GM18867 (cell line): ENCODE data around the gene PIF1.

Experiments
- ATAC-seq: cut with Tn5 transposase; IDR thresholded peaks from one replicate; pipeline ENCODE4 v1.9.1; 2021; ENCODE audit warnings: mild to moderate bottlenecking, moderate library complexity; ENCODE audit not compliant: unreplicated experiment

The PIF1 gene

GRCh38 chr15:64775551-64776401 is 49.7 kb downstream of the PIF1 start, which contains the start of gene RBPMS2:
Gene RBPMS2, minus strand, starts transcription at chr15:64775589. Its CDS starts 270 bp downstream, at chr15:64775319.
- ATAC-seq = no peak

- no peak for ATAC-seq
Measured at GRCh38 chr15:64774629-64775493, 50.6 kb downstream of the PIF1 start.

GRCh38 chr15:64774037-64774628 is 51.3 kb downstream of the PIF1 start:
- ATAC-seq = no peak

GRCh38 chr15:64773606-64774005 is 51.8 kb downstream of the PIF1 start:
- ATAC-seq = no peak

DNA sequence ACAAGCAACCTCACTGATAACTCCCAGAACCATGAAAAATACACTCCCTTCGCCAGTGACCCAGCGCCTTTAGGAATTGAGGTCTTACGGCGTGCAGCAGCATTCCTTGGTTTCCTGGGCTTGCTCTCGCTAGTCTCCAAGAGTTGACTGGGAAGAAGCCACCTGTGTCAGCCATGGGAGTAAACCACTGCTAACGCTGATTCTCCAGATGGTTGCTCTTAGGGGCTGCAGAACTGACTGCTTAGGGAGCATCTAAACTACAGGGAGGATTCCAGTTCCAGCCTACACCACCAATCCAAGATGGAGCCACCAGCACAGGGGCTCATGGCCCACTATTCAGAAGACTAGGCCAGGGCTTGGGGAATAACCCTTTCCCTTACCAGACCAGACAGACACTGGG is 52.5 kb downstream of the PIF1 start:
- ATAC-seq = no peak

- no peak for ATAC-seq
Measured at GRCh38 chr15:64772488-64772887, 53.0 kb downstream of the PIF1 start.

DNA sequence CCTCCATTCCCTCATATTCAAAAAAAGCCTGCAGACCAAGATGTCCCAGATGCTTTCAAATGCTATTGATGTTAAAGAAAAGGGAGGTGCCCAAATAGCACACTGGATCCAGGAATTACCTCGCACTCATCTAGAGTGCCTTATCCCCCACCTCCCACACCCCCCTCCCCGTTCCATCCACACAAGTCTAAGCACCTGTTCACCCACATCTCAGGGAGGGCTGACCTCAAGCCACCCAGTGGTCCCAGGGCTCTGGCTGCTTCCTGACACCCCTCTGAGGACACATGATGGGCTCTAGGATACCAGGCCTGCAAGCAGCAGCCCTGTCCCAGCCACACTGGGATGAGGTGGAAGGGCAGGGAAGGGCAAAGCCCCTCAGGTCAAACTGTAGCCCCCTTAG is 54.8 kb downstream of the PIF1 start:
- no peak for ATAC-seq

- no peak for ATAC-seq
Measured at GRCh38 chr15:64767203-64767602, 58.2 kb downstream of the PIF1 start.

DNA sequence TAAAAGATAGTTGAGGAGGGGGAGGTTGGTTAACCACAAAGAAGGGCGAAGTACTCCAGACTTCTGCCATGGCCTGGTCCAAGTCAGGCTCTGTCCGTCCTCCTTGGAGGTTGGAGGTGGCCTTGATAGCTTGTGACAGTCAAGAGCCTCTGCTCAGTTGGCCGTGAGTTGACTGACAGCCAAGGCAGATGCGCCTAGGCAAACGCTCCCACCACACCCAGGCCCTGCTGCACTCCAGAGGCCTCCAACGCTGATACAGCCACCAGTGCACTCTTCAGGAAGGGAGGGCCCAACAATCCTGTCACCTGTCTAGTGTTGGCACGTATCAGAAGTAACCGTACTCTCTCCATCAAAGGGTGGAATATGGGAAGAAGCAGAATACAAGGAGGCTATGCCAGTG is 59.4 kb downstream of the PIF1 start:
- ATAC-seq = no peak
